Measurements from ENCODE around the gene FAM120B. TPM values are rescaled to one million over a fixed set of nuclear protein-coding genes. Genes with fewer than 3 reads are reported as not detected.

FAM120B gene
- total and polyA plus RNA-seq, 2 donors (not counting 1 experiment from before 2014, with no cell fraction given): 14.4 to 19.3 TPM

DNA sequence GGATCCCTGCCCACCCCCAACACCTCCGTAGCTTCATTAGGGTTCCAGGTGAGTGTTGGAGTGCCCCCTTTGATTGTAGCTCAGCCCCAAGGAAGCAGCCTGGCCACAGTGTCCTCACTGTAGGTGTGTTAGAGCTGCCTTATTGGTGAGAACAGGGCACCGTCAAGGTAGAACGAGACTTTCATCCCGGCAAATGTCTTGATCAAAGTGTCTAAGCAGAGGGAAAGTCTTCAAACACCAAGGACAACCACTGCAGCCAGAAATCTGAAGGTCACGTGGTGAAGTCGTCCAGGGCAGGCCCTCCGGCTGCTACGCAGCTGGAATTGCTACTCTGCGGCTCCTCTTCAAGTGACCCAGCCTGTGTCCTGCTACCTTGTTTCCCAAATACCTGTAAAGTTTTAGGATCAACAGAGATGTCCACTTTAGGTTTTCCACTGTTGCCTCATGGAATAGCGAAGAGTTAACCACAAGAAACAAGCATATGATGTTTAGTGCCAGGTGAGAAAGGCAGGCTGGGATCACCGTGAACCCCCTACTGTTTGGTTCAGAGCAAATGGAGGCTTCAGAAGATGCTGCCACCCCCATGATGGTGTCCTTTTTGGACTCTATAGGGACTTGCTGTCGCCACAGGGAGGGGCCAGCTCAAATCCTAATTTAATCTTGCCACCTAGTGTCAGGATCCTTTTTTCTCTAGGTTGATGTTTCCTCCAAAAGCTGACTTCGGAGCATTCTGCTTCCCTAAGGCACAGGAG, 14.0 kb upstream of the FAM120B start:
- H2AFZ ChIP-seq (ENCODE audit: low read length): no peak overlapping the region
- peaks cover 69% of the 10 kb centered on the region for H3K27me3 ChIP-seq (ENCODE audit: control insufficient read depth, insufficient read depth, low read length)
- H3K9ac ChIP-seq (ENCODE audit: insufficient read depth, low read length): no peak overlapping the region
- no peaks in the 10 kb centered on the region for H3K36me3 ChIP-seq (ENCODE audit: control insufficient read depth, insufficient read depth, low read length)
- H3K9me3 ChIP-seq (ENCODE audit: control insufficient read depth, insufficient read depth, low read depth, low read length): no peaks in the 10 kb centered on the region
- H4K20me1 ChIP-seq (ENCODE audit: control insufficient read depth, extremely low read depth, insufficient read depth, low read length): no peaks in the 10 kb centered on the region
- H3K4me1 ChIP-seq (ENCODE audit: control insufficient read depth, extremely low read depth, insufficient read depth, low read length): peaks cover 2% of the 10 kb centered on the region
- no peak overlapping the region for H3K4me2 ChIP-seq (ENCODE audit: extremely low read depth, insufficient read depth, low read length)
- no peak overlapping the region for H3K27ac ChIP-seq (ENCODE audit: insufficient read depth, low read length)
- DNase-seq (ENCODE audit: low read depth in 2 of 2): peak in 1 of 2 donors; percentile 36
- no peaks in the 10 kb centered on the region for H3K79me2 ChIP-seq (ENCODE audit: control insufficient read depth, insufficient read depth, low read length)
- TF ChIP-seq, protein P1, sequence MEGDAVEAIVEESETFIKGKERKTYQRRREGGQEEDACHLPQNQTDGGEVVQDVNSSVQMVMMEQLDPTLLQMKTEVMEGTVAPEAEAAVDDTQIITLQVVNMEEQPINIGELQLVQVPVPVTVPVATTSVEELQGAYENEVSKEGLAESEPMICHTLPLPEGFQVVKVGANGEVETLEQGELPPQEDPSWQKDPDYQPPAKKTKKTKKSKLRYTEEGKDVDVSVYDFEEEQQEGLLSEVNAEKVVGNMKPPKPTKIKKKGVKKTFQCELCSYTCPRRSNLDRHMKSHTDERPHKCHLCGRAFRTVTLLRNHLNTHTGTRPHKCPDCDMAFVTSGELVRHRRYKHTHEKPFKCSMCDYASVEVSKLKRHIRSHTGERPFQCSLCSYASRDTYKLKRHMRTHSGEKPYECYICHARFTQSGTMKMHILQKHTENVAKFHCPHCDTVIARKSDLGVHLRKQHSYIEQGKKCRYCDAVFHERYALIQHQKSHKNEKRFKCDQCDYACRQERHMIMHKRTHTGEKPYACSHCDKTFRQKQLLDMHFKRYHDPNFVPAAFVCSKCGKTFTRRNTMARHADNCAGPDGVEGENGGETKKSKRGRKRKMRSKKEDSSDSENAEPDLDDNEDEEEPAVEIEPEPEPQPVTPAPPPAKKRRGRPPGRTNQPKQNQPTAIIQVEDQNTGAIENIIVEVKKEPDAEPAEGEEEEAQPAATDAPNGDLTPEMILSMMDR (conservative IDR thresholded peaks at IDR 0.05 in 1 of 2, IDR thresholded peaks at IDR 0.05 in 1 of 2; ENCODE audit: low read depth in 1 of 2, low read length in 2 of 2): peak; percentile 1 to 10
- TF ChIP-seq EZH2 (IDR thresholded peaks at IDR 0.05; ENCODE audit: low read length, missing control alignments): no peak
- H3K4me3 ChIP-seq (replicated peaks in 1 of 4; ENCODE audit: control extremely low read depth in 1 of 4, insufficient read depth in 1 of 4, low read depth in 3 of 4, low read length in 4 of 4): peak overlapping the region in 1 of 4 experiments; percentile 15

DNA sequence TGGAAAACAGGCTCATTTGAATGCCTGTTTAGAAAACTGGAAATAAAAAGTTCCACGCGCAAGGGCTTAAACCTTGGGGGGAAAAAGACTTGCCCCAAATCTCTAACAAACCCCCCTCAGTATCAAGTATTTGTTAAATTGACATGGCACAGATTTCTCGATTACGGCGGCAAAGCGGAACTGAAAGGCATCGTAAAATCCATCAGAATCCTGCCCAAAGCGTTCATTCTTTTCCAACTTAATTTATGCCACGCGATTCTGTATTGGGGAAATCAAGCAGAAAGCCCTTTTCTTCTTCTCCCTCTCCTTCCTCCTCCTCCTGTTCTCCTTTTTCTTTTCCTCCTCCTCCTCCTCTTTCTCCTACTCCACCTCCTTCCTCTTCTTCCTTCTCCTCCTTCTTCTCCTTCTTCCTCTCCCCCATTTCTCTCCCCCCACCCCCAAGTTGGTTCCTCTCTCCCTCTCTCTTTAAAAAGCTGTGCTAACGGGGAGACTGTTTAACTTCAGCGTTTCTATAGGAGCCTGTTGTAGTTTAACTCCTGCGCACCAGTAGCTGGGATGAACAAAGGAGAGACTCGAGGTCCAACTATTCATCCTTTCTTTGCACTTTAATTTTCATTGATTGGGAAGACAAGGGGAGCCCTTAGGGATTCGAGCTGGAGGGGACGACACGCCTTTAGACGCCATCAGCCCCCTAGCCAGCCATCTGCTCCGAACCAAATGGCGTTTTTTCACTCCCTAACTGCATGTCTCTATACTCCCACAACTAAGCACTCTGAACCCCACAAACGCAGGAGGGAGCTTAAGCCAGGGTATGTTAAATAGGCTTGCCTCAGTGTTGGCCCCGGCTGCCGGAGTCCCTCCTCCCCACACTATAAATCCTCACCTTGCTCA, 13.0 kb upstream of the FAM120B start:
- peak; percentile 67 for TF ChIP-seq EZH2 (IDR thresholded peaks at IDR 0.05; ENCODE audit: low read length, missing control alignments)
- TF ChIP-seq, protein P1 (conservative IDR thresholded peaks at IDR 0.05 in 1 of 2, IDR thresholded peaks at IDR 0.05 in 1 of 2; ENCODE audit: low read depth in 1 of 2, low read length in 2 of 2): no peak
- Histone ChIP-seq H4K20me1 (ENCODE audit: control insufficient read depth, extremely low read depth, insufficient read depth, low read length) (no peaks in the 10 kb centered on the region), H3K9ac (ENCODE audit: insufficient read depth, low read length) (no peak overlapping the region), H3K4me1 (ENCODE audit: control insufficient read depth, extremely low read depth, insufficient read depth, low read length) (peaks cover 2% of the 10 kb centered on the region), H3K79me2 (ENCODE audit: control insufficient read depth, insufficient read depth, low read length) (no peaks in the 10 kb centered on the region), H3K36me3 (ENCODE audit: control insufficient read depth, insufficient read depth, low read length) (no peaks in the 10 kb centered on the region), H2AFZ (ENCODE audit: low read length) (no peak overlapping the region), H3K4me2 (ENCODE audit: extremely low read depth, insufficient read depth, low read length) (no peak overlapping the region), H3K27me3 (ENCODE audit: control insufficient read depth, insufficient read depth, low read length) (peaks cover 68% of the 10 kb centered on the region), H3K4me3 (replicated peaks in 1 of 4; ENCODE audit: control extremely low read depth in 1 of 4, insufficient read depth in 1 of 4, low read depth in 3 of 4, low read length in 4 of 4) (peak overlapping the region in 1 of 4 experiments; percentile 14), H3K9me3 (ENCODE audit: control insufficient read depth, insufficient read depth, low read depth, low read length) (no peaks in the 10 kb centered on the region), H3K27ac (ENCODE audit: insufficient read depth, low read length) (no peak overlapping the region)
- no peak for DNase-seq (ENCODE audit: low read depth in 2 of 2)

DNA sequence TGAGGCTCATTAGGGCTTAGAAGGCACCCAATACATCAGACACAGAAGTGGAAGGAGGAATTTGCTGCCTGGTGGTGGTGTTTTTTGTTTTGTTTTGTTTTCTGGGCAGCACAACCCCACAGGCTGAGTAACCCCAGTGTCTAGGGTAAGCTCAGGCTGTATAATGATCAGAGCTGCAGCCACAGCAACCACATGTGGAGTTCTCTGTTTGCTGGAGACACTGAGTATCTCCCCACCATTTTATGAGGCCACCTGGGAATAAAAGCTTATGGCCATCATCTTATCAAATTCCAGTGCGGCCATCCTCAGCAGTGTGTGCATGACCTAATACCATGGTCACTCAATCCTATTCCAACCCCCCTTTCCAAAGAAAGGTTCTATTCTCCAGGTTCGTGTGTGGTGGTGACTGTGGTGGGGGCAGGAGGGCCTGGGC, 12.2 kb upstream of the FAM120B start:
- no peak for DNase-seq (ENCODE audit: low read depth in 2 of 2)
- no peaks in the 10 kb centered on the region for H3K36me3 ChIP-seq (ENCODE audit: control insufficient read depth, insufficient read depth, low read length)
- no peaks in the 10 kb centered on the region for H3K9me3 ChIP-seq (ENCODE audit: control insufficient read depth, insufficient read depth, low read depth, low read length)
- no peak overlapping the region for H3K4me2 ChIP-seq (ENCODE audit: extremely low read depth, insufficient read depth, low read length)
- H3K79me2 ChIP-seq (ENCODE audit: control insufficient read depth, insufficient read depth, low read length): no peaks in the 10 kb centered on the region
- no peak for TF ChIP-seq EZH2 (IDR thresholded peaks at IDR 0.05; ENCODE audit: low read length, missing control alignments)
- TF ChIP-seq, protein P1 (conservative IDR thresholded peaks at IDR 0.05 in 1 of 2, IDR thresholded peaks at IDR 0.05 in 1 of 2; ENCODE audit: low read depth in 1 of 2, low read length in 2 of 2): no peak
- H2AFZ ChIP-seq (ENCODE audit: low read length): no peak overlapping the region
- no peaks in the 10 kb centered on the region for H4K20me1 ChIP-seq (ENCODE audit: control insufficient read depth, extremely low read depth, insufficient read depth, low read length)
- no peak overlapping the region for H3K9ac ChIP-seq (ENCODE audit: insufficient read depth, low read length)
- H3K27me3 ChIP-seq (ENCODE audit: control insufficient read depth, insufficient read depth, low read length): peaks cover 70% of the 10 kb centered on the region
- no peak overlapping the region for H3K27ac ChIP-seq (ENCODE audit: insufficient read depth, low read length)
- no peak overlapping the region for H3K4me3 ChIP-seq (replicated peaks in 1 of 4; ENCODE audit: control extremely low read depth in 1 of 4, insufficient read depth in 1 of 4, low read depth in 3 of 4, low read length in 4 of 4)
- H3K4me1 ChIP-seq (ENCODE audit: control insufficient read depth, extremely low read depth, insufficient read depth, low read length): peaks cover 2% of the 10 kb centered on the region
